GM21576 (cell line): Measurements from ENCODE around the gene KCNG2.

Experiments
- ATAC-seq: cut with Tn5 transposase; IDR thresholded peaks from one replicate; pipeline ENCODE4 v1.9.1; 2021; ENCODE audit warnings: mild to moderate bottlenecking, moderate library complexity; ENCODE audit not compliant: unreplicated experiment

KCNG2 gene

DNA sequence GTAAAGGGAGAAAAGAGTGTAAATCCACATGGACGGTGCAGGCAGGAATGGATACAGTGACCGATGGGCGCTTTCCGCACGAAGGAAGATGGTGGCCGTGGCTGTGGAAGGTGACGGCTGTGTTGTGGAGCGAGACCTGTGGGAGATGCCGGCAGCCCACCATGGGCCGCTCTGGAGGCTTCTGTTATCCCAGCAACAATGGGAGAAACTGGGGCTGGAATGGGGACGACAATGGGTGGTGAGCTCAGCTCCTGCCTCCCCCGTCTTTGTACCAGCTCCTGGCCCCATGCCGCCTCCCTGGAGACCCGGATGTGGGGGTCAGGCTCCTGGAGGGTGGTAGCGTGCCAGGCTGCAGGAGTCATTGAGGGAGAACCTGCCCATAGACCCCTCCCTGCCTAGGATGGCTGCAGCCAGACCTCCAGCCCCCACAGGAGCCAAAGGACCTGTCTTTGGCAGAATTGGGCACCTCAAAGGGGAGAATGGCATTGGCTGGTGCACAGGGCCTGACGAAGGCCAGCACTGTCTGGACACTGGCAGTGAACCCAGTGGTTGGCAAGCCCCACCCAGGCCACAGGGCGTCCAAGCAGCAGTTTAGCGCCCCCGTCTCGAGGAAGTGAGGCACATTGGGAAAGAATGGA lies 81.1 kb downstream of the KCNG2 start:
- ATAC-seq = no peak

GRCh38 chr18:79879566-79879965 lies 81.8 kb downstream of the KCNG2 start:
- no peak for ATAC-seq

DNA sequence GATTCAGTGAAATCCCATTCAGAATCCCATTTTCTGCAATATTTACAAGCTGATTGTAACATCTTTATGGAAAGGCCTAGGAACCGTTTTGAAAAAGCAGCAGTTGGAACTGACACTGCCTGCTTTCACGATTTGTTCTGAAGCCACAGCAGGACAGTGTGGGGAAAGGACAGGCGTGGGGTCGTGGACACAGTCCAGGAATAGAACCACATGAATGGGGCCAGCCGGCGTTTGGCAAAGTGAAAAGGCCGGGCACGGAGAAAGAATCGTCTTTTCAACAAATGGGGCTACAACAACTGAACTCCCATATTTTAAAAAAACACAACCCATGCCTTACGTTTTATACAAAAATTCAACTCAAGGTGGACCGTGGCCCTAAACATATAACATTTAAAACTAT lies 84.0 kb downstream of the KCNG2 start:
- no peak for ATAC-seq

- no peak for ATAC-seq
Observed at GRCh38 chr18:79882522-79883241, 84.9 kb downstream of the KCNG2 start.

DNA sequence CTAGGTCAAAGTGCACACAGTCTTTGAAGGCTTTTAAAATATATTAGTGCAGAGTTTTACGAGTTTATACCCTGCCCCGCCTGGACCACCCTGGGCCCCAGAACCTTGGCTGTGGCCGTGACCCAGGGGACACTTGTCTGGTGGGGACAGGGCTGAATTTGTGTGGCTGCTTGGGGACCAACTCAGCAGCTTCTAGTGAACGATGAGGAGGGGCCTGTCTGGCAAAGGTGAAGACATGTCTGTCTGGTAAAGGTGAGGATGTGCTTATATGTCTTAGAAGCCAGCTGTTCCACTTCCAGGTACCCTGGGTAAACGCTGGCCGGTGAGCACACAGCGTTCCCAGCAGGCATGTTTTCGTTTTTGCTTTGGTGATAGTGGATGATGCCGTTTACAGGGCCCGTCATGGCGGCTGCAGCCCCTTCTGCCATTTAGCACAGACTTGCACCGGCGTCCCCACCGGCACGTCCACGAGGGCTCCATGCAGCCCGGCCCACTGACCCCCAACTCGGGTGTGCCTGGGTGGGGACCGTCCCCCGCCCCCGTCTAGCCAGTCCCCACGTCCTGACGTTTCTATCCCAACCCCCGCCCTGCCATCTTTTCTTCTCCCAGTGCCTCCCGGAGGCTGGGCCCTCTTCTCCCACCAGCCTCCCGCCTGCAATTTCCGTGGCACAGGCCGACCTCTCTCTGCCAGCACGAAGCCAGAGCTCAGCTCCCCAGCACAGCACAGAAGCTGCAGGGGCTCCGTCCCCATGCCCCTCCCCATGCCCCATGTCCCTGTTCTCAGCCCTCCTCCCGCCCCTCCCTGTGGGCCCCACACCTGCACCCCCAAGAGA lies 85.9 kb downstream of the KCNG2 start:
- ATAC-seq = no peak

GRCh38 chr18:79884294-79884962 lies 86.7 kb downstream of the KCNG2 start:
- no peak for ATAC-seq

DNA sequence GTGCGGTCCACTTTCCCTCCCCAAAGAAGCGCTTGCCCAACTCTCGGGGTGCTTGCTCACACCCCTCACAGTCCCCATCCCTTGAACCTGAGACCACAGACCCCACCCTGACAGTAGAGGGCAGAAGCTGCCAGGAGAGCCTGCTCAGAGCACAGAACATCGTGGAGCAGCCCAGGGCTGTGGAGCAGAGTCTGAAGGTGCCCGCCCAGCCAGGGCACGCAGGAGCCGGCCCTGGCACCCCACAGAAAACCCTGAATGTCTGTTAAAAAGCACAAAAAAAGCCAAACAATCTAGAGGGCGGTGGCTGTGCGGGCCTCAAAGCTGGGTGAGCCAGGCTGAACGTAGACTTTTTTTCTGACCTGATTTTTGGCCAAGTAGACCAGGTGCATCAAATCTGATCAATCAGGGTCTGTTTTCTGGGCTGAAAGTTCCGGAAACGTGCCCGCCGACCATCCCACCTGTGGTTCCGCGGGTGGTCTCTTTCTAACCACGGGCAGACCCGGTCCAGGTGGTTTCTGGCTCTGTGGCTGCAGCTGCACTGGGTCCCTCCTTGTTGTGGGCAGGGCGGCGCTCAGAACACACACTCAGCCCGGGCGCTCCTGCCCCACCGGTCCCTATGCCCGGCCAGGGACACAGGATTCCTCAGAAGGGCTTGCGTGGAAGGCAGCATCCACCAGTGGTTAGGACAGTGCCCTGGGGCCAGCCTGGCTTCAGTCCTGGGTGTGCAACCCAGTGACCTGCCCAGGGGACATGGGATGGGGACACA lies 87.4 kb downstream of the KCNG2 start:
- no peak for ATAC-seq

DNA sequence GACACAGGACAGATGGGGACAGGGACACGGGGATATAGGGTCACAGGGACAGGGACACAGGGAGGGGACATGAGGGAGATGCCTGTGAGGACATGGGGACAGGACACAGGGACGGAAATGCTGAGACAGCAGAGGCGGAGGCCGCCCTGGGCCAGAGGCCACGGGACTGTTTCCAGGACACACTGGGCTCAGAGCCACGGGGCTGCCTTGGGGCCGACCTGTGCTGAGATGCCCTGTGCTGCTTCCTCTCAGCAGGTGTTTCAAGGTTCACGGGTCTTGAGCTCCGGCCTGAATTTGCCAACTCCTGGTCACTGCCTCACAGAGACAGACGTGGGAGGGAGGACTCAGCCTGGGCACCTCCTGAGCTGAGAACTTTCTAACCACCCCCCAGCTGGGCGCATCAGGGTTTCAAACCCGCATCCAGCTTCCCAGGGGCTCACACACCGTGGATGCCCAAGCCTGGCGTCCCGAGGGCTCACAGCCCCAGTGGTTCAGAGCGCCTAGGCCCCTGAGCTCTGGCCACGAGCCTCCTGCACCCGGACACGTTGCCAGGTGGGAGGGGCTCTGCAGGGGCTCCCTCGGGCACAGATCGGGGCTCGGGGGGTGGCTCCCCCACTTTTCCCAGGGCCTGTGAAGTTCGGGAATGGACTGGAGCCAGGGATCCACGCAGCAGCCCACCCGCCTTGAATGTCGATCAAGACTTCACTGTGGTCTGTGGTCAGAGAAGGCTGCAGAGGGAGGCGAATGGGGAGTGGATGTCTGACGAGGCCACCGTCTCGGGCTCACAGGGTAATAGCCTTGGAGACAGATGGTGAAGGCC lies 89.7 kb downstream of the KCNG2 start:
- ATAC-seq = no peak

GRCh38 chr18:79888016-79888415 lies 90.3 kb downstream of the KCNG2 start:
- ATAC-seq = no peak

DNA sequence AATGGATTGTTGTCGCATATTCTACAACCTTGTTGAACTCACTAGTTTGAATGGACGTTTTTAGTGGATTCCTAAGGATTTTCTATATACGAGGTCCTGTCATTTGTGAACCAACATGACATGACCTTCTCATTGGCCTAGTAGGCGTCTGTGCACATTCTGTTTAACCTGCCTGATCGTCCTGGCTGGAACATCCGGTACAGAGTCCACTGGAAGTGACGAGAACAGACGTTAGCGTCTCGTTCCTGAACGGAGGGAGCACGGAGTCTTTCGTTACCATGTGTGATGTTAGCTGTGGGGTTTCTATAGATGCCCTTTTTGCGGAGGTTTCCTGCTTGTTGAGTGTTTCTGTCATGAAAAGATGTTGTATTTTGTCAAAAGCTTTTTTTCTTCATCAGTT lies 91.8 kb downstream of the KCNG2 start:
- no peak for ATAC-seq

DNA sequence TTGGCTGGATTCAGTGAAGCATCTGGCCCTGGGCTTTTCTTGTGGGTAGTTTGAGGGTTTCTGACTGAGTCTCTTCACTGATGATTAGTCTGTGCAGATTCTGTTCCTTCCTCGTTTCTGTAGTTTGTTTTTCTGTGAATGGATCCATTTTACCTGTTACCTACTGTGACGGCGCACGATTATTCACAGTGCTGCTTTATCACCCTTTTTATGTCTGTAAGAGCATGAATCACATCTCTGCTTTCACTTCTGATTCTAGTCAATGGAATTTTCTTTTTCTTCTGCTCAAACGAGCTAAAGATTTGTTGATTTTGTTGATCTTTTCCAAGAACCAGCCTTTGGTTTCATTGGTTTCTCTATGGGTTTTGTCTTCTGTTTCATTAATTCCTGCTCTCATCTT lies 92.9 kb downstream of the KCNG2 start:
- no peak for ATAC-seq

- ATAC-seq = no peak
Observed at GRCh38 chr18:79896738-79897137, 99.0 kb downstream of the KCNG2 start.

- no peak for ATAC-seq
Observed at GRCh38 chr18:79897940-79898625, 100.3 kb downstream of the KCNG2 start.

GRCh38 chr18:79898952-79899608 lies 101.3 kb downstream of the KCNG2 start:
- no peak for ATAC-seq

DNA sequence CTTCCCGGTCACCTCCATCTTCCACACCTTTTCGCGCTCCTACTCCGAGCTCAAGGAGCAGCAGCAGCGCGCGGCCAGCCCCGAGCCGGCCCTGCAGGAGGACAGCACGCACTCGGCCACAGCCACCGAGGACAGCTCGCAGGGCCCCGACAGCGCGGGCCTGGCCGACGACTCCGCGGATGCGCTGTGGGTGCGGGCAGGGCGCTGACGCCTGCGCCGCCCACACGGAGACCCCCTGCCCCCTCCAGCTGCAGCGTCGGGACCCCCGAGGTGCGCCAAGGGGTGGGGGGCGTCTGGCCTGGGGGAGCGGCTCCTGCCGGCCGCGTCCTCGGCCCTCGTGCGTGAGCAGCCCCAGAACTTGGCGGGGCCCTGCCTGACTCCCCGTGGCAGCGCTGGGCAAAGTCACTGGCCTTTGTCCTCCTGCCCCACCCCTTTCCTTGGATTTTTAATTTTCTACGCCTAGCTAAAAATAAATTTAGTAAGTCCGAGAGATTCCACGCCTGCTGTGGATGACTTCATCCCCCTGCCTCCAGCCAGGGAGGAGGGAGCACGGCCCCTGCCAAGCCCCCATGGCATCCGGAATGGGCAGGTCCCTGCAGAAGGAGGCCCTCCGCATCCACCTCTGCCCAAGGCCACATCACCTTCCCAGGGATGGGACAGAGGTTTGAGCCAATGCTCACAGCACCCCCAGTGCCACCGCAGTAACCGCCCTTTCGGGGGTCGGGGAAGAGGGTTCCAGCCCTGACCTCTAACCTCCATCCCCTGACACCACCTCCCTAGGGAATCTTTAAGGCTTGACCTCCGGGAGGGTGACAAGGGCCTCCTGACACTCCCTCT lies 102.1 kb downstream of the KCNG2 start:
- no peak for ATAC-seq

- ATAC-seq = no peak
Observed at GRCh38 chr18:79900610-79901570, 103.2 kb downstream of the KCNG2 start.

- no peak for ATAC-seq
Observed at GRCh38 chr18:79901665-79902064, 103.9 kb downstream of the KCNG2 start.
